Stimulated activated CD4-positive, alpha-beta T cell treated with anti-CD3 and anti-CD28 coated beads, Interleukin-1b, Interleukin-23, amount 100 ng/mL, for 48 hours (primary cell): ENCODE results near the gene ABLIM1.

Experiments
- DNase-seq: peaks from one replicate; pipeline ENCODE4 v3.0.0-alpha.2; 2020

Gene ABLIM1

DNA sequence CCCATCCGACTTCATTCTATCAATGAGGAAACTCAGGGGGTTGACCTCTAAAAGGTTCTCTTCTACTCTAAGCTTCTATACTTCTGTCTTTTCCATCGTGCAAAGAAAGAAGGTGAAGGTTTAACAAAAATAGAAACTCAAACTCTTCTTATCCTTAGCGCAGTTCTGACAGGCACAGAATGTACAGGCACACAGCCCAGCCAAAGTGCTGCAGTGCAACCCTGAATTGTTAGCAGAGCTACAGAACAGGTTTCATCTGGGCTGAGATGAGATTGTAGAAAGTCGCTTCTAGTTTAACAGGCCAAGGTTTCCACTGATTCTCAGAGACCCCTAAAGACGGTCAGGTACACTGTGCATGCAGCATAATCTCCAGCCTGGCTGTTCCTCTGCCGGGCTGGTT, 174.5 kb downstream of the ABLIM1 start:
- DNase-seq = no peak

DNA sequence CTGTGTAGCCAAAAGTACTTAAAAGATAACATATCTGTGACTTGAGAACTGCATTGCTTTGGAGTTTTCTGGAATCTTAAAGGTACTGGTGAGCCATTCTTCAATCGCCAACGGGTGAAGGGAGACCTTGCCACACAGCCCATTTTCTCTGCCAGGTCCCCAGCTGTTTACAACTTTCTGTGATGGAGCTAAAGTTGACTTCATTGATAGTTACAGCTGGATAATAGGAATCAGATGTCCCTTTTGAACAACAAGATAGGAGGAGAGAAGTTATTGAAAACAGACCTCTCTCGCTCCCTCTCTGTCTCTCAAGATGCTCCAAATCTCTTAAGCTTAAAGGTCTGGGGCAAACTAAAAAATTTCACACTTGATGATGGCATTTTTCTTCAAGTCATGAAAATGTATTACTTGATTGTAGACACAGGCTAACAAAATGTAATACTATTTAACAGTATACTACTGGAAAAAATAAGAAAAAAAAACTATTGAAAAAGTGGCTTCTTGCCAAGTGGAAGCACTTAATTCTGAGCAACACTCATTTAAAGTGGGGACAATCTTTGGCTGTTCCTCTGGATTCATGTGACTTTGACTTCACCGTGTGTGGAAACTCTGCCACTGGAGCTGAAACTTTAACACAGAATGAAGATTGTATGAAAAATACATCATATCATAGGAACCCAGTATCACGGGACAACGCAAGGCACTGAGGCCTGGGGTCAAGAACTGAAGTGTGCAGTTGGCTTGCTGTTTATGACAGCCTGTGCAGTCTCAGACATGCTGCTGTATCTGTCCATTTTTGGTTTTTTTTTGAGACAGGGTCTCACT, 175.4 kb downstream of the ABLIM1 start:
- DNase-seq = no peak

DNA sequence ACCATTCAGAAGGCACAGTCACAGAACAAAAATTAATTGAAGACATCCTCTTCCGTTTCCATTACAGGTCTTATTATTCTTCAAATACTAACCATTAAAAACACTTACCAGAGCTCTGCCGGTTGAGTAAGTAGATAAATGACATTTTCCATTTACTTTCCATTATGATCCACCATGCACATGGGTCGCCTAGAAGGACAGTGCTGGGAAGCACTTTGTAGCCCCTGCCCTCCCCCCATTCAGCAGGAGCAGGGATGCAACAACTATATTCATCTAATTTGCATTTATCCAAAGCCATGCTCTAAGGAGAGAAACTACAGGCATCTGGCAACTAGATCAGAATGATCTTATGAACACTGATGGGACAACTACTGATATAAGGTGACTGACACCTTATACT, 177.0 kb downstream of the ABLIM1 start:
- DNase-seq = no peak

DNA sequence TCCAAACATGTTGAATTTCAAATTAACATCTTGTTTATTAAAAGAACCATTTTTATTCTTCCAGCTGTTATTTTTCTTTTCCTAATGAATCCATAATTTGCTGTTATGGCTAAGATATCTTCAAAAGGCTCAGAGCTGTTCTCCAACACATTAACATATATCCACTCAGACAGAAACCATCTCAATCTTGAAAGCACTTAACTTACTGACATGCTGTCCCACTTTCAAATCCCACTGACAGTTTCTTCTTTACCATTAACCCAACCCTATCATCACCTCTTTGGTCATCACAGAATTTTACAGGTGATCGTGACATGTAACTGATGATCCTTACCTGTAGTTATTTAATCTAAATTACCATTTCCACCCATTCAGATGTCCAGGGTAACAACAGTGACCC, 178.2 kb downstream of the ABLIM1 start:
- DNase-seq = no peak

DNA sequence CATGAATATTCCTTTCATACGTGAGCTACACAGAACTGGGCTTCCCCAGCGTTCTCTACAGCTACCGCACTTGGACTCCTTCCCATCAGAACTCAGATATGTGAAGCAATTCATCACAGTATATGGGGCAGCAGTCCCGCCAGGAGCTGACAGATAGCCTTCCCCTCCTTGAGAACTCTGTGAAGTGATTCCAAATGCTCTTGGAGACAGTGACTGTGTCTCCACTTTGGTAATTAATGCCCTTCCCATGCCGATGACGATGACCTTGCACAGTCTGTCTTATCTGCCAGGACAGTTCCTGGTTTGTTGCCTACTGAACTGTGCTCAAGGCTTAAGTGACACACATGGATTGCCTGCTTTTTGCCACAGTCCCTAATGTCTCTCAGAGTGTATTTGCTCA, 178.8 kb downstream of the ABLIM1 start:
- no peak for DNase-seq

DNA sequence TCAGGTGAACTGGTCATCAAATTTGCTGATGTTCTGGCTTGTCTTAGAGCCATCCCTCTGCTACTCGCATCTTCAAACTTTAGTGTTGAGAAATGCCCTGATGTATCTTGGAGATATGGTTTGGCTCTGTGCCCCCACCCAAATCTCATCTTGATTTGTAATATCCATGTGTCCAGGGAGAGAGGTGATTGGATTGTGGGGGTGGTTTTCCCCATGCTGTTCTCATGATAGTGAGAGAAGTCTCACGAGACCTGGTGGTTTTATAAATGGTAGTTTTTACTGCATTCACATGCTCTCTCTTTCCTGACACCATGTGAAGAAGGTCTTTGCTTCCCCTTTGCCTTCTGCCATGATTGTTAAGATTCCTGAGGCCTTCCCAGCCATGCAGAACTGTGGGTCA, 179.8 kb downstream of the ABLIM1 start:
- no peak for DNase-seq

DNA sequence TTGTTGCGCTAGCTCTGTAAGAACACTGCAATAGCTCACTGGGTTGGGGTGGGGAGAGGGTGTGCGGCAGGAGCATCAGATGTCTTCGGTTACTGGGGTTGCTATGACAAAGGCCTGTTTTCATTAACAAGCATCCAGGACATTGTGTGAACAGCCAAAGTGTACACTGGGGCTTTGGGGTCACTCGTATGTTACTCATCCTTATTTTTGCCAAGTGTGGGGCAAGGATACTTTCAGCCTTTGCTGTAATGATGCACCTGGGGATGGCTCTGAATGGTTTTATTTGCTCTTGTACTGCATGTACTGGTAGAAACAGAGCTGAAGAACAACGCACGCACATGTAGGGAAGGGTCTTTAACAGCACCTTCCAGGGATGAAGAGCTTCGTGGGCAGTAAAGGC, 180.8 kb downstream of the ABLIM1 start:
- no peak for DNase-seq

DNA sequence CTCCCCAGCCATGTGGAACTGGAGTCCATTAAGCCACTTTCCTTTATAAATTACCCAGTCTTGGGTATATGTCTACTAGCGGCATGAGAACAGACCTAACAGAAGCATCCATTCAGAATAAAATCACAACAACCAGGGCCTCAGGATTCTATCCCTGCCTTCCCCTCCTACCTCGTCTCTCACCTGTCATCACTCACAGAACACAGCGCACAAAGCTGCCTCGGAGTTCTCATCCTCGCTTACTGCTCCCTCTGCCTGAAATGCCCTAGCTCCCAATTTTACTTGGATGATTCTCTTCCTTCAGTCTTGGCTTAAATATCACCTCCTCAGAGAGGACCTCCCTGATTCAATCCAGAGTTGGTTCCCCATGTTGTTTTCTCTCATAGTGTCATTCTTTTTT, 183.1 kb downstream of the ABLIM1 start:
- no peak for DNase-seq

DNA sequence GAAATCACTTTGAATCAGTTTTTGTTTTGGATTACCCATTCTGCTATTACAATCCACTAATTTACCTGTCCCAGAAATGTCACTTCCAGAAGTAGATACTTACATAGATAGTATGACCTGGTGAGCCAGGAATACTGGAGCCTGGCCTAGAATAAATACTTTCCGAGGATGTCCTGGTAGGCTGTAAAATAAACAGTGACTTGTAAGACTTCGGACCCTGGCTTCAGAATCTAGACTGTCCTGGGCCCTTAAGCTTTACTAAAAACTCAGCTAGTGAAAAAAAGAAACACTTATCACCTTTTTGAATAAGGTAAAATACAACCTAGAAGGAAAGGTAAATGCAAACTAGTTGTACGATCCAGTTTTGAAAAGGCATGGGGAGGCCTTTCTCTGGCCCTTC, 184.3 kb downstream of the ABLIM1 start:
- no peak for DNase-seq

DNA sequence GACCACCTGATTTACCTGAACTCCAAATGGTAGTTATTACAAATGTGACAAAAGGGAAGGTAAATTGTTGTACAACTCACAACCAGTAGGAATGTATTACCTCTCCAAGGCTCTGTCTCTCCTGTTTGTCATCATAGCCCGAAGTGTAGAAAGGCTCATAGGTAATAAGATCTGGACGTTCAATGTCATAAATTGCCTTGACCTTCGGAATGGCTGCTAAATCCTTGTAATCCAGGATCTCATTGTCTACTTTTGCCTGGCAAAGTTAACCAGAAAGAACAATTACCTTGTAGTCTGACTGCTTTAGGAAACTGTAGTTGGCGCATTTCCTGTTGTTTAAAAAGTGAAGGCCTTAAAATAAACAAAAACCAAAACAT, 185.2 kb downstream of the ABLIM1 start:
- no peak for DNase-seq

DNA sequence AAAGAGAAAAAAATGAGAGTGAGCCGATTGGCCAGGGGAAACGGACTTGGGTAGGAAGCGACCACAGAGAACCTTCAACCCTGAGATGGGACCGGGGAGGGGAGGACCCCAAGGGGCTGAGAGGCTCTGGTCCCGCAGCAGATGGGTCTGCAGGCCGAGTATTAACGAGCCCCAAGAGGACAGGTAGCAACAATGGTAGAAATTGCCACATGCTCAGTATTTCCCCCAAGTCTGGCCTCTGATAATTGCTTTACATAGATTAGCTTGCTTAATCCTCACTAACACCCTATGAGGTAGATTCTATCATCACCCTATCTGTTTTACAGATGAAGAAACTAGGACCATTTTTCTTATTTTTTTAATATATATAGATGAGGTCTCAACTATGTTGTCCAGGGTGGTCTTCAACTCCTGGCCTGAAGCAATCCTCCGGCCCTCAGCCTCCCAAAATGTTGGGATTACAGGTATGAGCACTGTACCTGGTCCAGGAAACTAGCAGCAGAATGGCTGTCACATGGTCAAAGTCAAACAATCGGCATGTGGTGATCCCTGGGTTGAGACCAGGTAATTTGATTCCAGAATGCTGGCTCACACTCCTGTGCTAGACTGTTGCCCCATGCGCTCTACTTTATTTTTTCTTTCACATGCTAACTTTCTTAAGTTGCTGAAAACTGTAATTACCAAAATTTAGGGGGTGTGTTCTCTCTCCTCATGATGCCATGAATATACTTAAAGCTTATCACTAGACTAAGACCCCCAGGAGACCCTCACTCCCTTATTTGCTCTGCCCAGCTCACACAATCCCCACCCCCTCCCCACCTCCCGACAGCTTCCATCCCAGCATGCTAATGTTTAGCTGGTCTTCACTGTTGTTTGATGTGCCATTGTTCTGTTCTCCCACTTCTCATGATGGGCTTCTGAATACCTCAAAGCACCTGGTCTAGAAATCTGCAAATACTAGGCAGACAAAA, 185.9 kb downstream of the ABLIM1 start:
- no peak for DNase-seq

DNA sequence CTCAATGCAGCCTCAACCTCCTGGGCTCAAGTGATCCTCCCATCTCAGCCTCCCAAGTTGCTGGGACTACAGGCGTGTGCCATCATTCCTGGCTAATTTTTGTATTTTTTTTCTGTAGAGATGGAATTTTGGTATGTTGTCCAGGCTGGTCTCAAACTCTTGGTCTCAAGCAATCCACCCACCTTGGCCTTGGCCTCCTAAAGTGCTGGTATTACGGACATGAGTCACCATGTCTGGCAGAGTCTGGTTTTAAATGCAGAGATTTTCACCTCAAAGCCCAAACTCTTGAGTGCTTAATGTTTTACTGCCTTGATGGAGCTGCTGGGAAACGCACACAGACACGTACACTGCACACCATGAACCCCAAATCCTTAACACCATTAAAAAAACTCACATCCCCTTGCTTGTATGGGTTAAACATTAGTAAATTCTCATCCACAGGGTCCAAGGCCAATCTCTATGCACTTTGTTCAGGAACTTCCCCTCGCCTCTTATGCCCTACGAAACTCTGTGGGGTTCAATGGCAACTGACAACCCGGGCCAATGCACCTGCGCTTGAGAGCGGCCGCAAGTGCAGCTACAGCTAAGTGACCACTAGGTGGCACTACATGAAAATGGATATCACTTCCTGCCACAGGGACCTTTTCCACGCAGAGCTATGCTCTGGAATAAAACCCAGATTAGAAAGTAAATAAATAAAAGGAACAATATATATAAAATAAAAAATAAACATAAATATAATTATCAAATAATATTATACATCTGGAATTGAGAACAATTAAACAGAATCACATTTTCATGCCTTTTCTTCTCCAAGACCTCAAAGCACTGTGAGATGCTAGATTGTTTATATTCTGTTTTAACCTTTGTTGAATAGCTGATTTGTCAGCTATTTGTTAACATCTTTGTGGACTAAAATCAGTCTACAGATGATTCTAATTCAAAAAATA, 186.8 kb downstream of the ABLIM1 start:
- DNase-seq = peak; percentile 64

DNA sequence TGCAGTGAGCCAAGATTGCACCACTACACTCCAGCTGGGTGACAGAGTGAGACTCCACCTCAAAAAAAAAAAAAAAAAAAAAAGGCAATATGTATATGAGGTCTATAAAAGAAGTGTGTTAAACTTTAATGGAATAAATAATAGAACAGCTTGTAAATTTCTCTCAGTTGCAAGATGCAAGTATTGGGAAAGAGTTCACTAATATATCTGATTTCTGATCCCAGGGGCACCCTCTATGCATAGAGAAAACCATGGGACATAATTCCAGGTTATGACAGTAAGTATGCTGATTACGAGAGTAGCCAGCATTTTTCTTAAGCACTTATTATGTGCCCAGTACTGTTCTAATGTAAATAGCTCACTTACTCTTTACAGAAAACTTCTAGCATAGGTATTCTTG, 187.7 kb downstream of the ABLIM1 start:
- DNase-seq = no peak

DNA sequence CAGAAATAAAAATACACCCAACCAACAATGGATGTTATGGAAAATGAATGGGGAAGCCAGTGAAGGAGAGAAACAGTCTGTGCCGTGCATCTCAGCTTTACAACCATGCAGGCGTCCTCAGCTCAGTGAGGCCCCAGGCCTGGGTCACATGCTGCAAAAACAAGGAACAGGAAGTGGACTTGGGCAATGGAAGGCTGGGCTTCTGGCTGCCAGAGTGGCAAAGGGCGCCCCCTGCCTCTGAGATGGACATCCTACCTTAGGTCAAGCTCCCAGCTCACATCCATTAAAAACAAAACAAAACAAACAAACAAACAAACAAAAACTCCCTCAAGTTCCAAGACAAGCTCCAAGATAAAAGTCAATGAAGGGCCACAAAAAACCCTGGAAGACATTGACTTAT, 199.1 kb downstream of the ABLIM1 start:
- DNase-seq = peak; percentile 18

DNA sequence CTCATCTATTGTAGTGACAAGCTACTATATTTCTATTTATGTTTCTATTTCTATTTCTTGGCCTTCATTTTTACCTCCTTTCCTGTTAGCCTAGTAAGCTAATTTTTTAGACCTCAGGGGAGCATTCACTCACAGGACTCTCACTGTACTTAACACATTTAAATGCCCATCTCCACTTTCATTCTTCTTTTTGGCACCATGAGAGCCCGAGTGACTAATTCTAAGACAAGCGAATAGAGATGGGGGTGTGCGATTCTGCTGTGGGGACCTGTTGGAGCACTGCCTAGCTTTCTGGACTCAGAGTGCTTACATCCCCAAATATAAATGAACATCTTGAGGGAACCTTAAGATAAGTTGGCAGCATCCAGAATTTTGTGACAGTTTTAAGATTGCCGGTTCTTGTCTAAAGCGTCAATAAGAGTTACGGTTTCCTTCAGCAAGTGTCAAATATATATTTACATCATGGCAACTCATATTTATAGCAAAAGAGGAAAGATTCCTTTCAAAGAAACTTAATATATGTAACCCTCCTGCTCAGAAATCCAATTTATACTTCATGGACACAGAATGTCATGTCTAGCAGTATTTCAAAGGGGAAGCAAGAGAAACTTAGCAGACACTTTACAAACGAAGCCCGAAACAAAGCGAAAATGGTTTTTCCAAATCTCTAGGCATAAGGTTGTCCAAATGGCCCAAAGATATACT, 199.7 kb downstream of the ABLIM1 start:
- DNase-seq = no peak

DNA sequence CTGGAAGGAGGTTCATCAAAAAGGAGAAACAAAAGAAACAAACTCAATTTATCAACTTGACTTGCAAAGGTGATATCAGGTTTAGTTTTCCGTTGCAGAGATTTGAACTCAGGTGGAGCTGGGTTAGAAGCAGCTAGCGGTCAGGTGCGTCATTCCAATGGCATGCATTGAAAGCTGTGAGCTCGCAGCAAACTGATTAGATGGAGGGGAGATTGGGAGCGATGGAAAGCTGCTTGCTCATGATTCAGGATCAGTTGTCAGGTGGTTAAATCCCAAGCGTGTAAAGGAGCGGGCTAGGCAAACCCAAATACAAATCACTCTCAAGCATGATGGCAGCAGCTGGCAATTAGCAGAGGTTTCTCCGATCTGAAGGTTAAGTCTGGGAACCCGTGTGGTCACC, 204.5 kb downstream of the ABLIM1 start:
- no peak for DNase-seq

DNA sequence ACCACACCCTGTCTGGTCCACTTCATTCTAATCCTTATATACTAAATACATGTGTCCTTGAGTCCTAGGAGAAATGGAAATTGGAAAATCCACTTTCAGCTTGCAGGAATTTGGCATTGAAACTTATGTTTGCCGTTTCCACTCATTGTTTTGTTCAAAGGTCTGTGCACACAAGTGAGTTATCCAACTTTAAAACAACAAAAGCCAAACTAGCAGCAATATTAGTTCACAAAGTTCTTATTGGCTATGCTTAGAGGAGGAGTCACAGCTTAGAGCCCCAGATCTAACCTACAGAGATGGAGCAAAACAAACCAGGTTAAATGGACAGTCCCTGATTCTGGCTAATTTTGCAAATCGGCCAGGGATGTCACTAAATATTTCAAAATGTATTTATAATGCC, 209.2 kb downstream of the ABLIM1 start:
- no peak for DNase-seq

DNA sequence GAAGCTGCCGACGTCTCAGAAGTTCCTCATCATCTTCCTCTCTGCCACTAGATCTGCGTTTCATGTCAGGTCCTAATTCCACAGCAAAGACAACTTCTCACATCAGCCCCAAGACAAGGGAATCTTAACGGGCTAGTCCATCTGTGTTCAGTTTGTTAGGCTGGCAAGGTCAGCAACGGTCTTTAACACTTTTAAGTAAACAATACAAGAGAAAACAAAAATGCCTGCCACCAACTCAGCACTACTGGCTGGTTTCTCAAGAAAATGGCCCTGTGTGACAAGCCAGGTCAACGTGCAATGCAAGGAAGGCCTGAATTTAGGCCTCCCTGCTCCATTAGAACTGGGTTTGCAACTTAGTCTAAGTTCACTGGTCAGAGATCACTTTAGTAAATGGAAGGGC, 212.7 kb downstream of the ABLIM1 start:
- DNase-seq = no peak

DNA sequence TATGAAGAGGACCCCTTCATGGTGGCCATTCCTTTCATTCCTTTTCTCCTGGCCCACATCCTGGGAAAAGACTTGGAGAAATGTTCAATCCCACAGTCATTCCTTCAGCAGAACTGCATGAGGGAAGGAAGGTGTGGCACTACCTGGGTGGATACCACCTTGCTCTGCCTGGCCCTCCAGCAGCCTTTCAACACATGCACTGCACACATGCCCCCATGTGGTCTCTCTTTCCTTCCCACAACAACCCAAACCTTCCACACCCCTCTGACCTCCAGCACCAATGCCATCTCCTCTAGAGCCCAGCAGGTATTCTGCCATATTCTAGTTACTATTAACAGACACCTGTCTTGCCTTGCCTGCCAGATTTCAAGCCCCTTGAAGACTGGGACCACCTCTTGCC, 213.3 kb downstream of the ABLIM1 start:
- no peak for DNase-seq

DNA sequence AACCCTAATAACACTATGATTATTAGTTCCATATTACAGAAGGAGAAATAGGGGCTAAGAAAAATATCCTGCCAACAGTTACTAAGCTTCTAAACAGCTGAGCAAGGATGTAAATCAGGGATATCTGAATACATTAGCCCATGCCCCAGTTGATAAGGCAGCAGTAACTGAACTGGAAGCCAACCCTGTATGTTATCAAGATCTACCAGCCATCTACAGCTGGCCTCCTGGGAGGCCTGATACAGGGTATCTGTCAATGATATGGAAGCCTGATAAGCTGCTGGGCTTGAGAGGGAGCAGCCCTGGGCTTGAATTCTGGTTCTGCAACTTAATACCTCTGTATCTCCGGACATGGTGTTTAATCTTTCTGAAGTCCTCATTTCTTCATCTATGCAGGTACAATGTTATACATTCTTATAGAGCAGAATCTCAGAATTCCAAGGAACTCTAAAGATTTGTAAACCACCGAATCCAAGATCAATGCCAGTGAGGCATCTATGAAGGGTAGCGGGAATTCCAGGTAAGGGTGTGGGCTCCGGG, 215.9 kb downstream of the ABLIM1 start:
- no peak for DNase-seq

DNA sequence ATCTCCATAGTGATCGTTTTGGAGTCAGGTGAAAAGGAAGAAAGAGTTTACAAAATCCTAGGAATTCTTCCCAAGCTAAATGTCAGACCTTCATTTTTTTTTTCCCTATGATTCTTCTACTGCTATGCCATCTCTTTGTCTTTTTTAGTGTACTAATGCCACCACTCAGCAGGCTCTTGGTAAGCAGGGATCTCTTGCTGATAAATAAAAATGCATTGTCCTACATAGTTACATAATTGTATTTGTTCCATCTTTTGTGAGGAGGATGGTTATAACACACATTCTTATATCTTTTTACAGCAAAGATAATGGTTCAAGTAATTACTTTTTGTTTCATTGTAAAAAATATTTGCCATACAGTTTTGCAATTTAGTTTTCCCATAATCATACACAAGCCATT, 217.0 kb downstream of the ABLIM1 start:
- no peak for DNase-seq
